GM12875 (cell line): ENCODE results near the gene BTBD16.
A peak's percentile ranks its signal among the peaks of the same experiment; 100 is the strongest.

Source experiments
- H3K4me3 ChIP-seq: one replicate; pipeline ENCODE4 v1.5.1; 2011; ENCODE audit warnings: low read depth, low read length, control low read depth
- CTCF ChIP-seq: IDR thresholded peaks from 2 replicates; pipeline ENCODE4 v1.5.1; 2011; ENCODE audit warnings: low read depth, mild to moderate bottlenecking, control low read depth, inconsistent platforms, low read length, moderate library complexity, borderline replicate concordance; ENCODE audit not compliant: insufficient read depth

BTBD16 gene

GRCh38 chr10:122336332-122336731 is 65.2 kb downstream of the BTBD16 start:
- TF ChIP-seq CTCF: no peak

DNA sequence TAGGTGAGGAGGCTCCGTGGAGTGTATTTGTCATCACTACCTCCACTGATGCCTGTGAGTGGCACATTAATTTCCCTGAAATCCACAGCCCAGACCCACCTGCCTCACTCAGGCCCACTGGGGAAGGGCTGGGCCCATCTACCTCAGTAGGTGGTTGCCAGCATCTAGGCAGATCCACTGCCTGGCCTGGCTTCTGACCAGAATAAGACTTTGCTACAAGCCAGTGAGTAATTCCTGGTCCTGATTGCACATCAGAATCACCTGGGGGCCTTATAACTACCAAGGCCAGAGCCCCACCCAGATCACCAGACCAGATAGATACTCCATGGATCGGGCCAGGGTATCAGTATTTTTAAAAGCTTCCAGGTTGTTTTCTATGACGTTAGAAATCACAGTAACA is 65.9 kb downstream of the BTBD16 start:
- TF ChIP-seq CTCF: no peak
- H3K4me3 ChIP-seq: no peak overlapping the region

More at GRCh38 chr10:122336332-122336731, 65.2 kb downstream of the BTBD16 start:
- no peak overlapping the region for H3K4me3 ChIP-seq

DNA sequence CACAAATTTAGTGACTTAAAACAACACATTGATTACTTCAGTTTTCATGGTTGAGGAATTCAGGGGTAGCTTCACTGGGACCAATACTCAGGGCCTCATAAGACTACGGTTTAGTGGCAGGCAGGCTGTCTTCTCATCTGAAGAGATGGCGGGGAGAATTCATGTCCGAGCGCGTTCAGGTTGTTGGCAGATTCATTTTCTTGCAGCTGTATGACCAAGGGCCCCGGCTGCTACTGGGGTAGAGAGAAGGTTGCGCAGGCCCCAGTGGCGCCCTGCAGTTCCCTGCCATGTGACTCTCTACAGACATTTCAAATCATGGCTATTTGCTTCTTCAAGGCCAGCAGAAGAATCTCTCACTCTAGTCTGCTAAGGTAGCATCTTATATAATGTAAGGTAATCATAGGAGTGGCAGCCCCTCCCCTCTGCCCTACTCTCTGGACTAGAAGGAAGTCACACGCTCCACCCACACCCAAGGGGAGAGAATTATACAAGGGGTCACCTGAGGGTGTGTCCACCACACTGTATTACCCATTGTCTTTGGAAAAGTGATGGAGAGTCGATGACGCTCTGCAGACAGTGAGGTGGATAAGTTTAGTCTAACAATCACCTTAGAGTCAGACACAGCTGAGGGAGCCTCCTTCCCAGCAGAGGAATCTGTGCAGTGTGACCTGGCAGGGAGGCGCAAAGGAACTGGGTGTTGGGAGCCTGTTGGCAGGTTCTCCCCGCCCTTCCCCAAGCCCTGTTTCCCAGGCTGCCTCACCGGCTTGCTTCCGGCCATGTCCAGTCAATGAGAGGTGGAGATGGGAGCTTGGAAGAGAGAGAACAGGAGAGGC is 67.7 kb downstream of the BTBD16 start:
- H3K4me3 ChIP-seq: no peak overlapping the region
- TF ChIP-seq CTCF: no peak

DNA sequence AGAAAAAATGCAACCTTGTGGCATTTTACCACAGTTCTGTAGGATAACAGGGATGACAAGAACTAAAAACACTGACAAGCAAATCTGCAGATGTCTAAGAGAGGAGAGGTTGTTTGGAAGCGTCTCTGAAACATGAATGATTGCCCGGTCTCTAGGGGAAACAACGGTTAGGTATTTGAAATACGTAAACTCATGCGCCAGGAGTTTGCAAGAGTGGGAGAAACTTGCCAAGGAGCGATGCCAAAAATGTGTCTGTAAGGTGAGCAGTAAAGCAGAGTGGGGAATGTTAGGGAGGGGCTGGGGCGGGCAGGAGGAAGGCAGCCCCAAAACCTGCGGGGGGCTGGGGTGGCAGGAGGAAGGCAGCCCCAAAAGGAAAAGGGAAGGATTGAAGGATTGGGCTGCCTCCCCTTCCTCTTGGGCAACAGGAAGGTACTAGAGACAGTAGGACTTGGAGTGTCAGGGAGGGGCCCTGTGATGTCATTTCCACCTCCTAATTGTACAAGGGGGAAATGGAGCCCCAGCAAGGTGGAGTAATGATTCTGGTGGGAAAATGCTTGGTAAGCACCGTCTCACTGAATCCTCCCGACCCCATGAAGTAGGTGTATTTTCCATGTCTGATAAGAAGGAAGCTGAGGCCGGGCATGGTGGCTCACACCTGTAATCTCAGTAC is 70.2 kb downstream of the BTBD16 start:
- TF ChIP-seq CTCF: no peak
- H3K4me3 ChIP-seq: no peak overlapping the region

GRCh38 chr10:122342293-122343134 is 71.4 kb downstream of the BTBD16 start:
- TF ChIP-seq CTCF: peak; percentile 53

DNA sequence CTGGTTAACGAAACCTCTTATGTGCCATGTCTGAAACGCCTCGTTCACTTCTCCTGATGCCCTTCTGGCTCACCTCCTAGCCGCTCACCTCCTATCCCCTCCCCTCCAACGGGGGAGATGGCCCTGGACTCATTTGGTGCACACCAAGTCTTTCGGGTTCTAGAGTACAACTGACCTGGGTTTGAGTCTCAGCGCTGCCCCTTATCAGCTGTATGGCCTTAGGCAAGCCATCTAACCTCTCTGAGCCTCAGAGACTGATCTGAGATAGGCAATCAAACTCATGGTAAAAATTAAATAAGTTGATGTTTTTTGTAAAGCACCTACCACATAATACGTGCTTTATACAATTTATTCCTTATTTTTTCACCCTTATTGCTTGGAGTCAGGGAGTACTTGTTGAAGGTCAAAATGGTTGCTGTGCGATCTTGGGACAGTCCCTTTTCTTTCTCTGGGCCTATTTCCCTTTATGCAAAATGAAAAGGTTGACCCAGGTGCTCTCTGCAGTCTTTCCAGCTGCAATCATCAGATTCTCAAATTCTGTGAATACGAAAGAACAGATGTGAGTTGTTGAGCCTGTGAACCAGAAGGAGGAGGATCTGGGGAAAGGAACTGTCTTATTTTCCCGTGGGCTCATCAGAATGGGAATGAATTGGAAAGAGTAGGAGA is 72.2 kb downstream of the BTBD16 start:
- TF ChIP-seq CTCF: no peak
- no peak overlapping the region for H3K4me3 ChIP-seq

More at GRCh38 chr10:122342293-122343134, 71.4 kb downstream of the BTBD16 start:
- no peak overlapping the region for H3K4me3 ChIP-seq
